Measurements from ENCODE around the gene TH. TPM values are rescaled to one million over a fixed set of nuclear protein-coding genes. Genes with fewer than 3 reads are reported as not detected.
A peak's percentile ranks its signal among the peaks of the same experiment; 100 is the strongest.

The TH gene
- total RNA-seq, 1 experiment from 2014 or later: not detected

DNA sequence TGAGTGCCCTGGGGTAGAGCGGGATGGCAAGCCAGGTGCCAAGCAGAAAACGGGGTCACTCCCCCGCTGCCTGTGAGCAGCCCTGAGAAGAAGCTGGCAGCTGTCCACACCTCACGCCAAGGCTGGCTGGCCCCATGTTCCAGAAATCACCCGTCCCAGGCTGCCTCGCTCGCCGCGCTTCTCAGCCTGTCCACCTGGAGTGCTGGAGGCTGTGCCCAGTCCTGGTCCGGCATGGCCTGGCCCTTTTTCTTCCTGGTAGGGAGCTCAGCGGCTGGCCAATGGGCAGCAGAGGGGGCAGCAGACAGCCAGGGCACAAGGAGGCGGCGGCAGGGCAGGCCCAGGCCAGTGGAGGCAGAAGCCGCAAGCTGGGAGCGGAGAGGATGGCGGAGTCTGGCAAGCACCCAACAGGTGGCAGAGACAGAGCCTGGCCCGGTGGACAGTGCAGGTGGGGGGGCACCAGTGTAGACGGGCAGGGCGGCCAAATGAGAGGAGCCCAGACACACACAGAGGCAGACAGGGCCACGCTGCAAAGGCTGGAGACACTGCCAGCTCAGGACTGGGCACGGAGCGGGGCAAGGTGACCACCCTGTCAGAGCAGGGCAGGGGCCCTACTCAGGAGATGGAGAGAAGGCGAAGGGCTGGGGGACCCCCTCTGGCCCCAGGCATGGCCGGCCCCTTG, 37.2 kb upstream of the TH start:
- DNase-seq (ENCODE audit: low spot score): no peak

DNA sequence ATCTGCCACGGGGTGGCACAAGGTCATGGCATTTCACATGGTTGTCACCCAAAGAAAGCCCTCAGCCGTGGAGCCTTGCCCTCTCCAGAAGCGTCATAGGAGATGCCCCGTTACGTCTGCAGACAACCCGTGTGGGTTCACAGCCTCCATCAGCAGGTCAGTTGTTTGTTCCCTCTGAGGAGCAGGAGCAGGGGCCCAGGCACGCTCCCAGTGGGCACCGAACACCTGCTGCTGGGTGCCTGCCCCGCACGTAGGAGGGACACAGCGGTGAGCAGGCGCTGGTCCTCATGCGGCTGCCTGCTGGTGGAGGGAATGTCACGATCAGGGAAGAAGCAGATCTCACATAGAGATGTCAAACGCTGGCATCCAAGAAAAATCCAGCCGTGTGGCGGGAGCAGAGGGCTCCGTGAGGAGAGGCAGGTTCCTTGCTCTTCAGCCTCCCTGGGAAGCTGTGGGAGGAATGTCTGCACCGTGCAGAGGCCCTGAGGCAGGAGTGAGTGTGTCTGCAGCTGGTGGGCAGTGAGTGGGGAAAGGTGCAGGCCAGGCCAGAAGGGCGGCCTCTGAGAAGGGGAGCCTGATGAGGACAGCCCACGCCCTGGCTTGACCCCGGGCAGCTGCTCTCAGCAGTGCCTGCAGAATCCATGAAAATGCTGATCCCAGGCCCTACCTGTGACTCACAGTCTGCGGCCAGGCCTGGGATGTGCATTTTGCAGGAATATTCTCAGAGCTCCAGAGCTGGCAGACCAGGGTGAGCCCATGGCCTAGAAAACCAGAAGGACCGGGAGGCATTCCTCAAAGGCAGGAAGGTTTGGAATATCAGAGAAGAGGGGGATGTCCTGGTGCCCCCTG, 36.4 kb upstream of the TH start:
- no peak for DNase-seq (ENCODE audit: low spot score)

DNA sequence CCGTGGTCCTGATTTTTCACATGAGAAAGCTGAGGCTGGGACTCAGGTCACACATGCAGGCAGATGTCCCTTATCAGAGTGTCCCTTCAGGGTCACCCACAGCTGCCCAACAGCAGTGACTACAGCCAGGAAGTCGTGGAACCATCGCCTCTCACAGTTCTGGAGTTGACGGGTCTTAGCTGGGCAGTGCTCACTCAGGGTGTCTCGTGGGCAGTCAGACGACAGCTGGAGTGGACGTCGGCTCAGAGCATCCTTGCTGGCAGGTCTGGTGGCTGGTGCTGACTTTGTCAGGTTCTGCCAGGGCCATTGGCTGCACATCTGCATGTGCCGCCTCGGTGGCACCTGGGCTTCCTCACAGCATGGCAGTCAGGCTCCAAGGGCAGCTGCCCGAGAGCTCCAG, 35.6 kb upstream of the TH start:
- no peak for DNase-seq (ENCODE audit: low spot score)

DNA sequence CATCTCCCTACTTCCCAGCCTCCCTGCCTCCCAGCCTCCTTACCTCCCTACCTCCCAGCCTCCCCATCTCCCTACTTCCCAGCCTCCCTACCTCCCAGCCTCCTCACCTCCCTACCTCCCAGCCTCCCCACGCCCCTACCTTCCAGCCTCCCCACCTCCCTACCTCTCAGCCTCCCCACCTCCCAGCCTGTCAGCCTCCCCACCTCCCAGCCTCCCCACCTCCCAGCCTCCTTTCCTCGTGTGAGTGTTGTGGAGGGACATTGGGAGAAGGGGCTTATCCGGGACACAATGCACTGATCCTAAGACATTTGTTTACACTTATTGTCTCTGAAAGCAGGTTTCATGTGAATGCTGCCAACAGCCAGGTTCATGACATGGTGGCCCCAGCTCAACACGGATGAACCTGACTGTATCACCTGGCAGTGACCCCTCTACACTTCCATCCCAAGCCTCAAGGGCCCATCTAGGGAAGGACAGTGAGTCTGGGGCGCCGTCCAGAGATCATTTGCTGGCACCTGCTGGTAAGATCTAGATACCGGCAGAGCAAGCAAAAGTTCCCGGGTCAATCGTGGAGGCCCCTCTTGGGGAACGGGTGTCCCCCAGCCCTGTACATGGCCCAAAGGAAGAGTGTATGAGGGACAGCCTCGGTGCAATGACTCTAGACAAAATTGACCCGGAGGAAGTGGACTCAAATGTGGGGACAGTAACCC, 34.5 kb upstream of the TH start:
- DNase-seq (ENCODE audit: low spot score): no peak

DNA sequence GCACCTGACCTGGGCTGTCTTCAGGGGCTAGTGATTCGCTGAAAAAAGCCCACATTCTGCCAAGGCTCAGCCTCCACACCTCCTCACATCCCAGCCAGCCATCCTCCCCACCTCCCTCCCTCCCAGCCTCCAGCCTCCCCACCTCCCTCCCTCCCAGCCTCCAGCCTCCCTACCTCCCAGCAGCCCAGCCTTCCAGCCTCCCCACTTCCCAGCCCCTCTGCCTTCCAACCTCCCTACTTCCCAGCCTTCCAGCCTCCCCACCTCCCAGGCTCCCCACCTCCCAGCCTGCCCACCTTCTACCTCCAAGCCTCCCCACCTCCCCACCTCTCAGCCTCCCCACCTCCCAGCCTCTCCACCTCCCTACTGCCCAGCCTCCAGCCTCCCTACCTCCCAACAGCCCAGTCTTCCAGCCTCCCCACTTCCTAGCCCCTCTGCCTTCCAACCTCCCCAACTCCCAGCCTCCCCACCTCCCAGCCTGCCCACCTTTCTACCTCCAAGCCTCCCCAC, 33.7 kb upstream of the TH start:
- no peak for DNase-seq (ENCODE audit: low spot score)

DNA sequence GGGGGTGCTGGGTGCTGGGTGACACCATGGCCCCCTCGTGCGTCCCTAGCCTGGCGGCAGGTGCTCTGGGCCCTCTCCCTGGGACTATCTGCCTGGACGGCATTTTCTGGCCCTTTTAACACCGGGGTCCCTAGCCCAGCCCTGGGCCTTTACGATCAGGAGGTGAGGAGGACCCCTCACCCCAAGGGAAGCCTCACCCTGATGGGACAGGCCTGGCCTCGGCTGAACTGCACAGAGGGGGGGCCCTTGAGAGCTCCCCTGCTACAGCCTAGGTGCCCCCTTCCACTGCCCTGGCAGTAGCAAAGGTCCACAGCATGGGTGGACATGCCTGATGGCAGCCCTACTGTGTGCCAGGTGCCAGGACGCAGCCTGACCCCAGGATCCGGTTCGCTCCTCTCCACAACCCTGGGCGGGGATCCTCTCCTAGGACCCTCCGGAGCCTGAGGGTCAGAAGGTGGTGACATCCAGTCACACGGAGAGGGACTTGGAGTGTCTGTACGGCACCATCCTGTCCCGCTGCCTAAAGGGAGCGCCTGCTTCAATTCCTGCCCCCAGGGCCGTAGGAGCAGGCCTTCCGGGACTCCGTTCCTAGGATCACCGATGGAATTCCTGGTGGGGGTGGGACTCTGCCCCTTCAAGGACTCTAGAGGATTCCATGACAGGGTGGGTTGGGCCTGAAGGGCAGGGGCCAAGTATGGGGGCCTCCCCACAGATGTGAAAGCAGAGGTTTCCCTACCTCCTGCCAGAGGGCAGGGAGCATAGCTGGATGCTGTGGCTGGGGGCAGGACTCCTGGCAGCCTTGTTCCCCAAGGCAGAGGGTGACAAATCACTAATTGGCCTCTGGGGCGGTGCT, 33.0 kb upstream of the TH start:
- DNase-seq (ENCODE audit: low spot score): no peak

DNA sequence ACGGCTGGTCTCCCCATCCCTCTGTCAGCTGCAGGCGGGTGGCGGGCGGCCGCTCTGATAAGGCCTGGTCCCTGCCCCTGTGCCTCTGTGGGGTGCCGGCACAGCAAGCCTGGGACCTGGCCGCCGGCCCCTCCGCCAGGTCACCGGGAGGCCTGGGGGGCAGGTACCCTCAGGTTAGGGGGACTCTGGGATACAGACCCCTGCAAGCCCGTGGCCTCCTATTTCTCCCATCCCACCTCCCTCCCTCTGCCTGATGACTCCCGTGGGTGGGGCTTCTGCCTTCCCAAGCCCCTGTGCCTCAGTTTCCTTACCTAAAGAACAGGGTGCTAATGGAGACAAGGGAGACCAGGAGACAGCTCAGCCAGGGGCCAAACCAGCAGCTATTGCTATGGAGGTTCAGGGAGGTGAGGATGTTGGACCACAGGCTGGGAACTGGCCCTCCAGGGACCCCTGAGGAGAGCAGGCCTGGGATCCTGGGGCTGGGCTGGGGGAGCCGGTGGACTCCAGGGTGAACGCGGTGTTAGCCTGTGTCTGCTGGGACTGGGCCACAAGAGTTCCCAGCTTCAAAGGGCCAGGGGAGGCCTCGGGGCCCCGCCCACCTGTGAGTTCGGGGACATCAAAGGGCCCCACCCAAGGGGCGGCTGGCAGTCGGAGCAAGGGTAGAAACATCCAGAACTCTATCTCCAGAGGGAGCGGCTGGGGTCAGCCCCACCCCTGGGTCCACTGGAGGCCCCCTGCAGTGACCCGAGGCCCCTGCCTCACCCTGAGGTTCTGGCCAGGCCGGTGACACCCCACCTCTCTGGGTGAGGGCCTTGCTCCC, 32.0 kb upstream of the TH start:
- no peak for DNase-seq (ENCODE audit: low spot score)

DNA sequence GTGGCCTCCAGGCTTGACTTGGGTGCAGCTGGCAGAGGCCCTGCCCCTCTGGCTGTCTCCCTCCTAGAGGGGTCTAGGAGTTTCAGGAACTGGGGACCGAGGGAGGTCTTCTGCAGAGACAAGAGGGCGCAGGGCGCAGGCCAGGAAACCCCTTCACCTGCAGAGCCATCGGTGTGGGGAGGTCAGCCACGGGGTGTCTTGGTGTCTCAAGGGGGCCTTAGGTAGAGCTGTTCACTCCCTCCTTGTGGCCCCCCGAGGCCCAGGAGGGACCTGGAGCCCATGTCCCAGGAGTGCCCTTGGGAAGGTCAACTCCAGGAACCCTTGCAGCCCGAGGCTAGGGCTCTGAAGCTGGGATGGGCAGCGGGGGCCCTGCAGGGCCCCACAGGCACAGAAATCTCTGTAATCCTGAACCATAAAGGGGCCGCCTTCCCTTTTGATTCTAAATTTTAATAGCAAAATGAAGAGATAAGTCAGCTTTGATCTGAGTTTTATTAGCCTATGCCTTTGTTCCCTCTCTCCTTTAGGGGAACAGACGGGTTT, 31.4 kb upstream of the TH start:
- DNase-seq (ENCODE audit: low spot score): no peak

DNA sequence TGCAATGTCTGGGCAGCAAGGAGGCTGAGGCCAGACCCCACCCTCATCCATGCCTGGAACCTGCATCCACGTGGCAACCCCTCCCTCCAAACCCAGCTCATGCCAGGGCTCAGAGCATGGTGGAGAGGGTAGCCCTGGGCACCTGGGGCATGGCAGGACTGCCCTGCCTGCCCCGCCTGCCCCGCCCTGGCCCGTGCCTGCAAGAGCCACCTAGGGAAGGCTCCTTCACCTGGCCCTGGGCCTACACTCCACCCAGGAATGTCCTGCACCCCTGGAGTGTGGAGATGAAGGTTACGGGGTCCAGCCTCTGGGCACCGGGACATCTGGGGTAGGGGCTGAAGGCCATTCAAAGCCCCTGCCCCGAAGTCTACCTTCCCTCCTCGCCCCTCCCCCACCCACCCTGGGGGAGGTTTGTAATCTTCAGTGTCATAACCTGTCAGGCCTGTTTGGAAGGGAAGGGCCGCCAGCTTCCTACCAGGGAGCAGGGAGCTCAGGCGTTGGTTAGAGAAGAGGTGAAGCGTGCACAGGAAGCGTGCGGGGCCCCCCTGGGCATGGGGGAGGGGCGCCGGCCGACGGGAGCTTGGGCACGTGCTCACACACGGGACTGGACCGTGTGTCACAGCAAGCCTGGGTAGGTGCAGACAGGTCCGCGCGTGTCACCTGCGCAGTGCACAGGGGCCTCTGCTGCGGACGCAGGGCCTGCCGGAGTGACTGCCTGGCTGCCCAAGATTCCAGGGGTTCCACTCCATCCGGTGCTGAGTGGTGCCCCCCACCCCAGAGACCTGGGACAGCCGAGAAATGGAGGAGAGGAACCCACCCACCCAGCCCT, 30.7 kb upstream of the TH start:
- no peak for DNase-seq (ENCODE audit: low spot score)

DNA sequence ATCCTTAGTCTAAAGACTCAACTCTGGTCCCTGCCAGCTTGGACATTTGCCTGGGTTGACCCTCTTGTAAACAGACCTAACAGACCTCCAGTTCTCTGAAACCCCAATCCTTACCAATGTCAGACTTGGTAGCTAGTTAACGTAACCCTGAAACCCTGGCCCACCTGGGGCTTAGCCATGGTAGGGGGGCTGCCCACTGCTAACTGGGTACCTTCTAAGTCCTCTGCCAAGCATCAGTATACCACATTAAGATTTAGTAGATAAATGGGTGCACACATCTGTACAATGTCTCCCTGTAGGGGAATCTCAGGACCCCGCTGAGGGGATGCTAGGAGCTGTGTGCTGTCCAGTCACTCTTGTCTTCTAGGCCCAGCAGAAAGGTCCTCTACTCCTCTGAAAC, 29.9 kb upstream of the TH start:
- DNase-seq (ENCODE audit: low spot score): no peak

DNA sequence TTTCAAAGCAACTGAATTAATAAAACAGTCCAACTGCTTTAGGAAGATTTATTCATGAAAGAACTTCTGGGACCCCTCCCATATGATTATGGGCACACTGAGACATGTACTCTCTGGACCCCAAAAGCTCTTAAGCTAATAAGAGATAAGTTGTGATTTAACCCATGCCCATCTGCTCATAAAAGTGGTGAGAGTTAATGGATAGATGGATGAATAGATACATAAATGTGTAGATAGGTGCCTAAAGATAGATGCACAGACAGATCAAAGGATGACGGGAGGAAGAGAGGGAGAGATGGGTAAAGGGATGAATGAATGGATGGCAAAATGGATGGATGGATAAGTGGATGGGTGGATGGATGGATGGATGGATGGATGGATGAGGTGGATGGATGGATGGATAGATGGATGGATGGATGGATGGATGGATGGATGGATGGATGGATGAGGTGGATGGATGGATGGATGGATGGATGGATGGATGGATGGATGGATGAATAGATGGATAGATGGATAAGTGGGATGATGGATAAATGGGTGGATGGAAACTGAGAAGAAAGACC, 29.4 kb upstream of the TH start:
- no peak for DNase-seq (ENCODE audit: low spot score)

DNA sequence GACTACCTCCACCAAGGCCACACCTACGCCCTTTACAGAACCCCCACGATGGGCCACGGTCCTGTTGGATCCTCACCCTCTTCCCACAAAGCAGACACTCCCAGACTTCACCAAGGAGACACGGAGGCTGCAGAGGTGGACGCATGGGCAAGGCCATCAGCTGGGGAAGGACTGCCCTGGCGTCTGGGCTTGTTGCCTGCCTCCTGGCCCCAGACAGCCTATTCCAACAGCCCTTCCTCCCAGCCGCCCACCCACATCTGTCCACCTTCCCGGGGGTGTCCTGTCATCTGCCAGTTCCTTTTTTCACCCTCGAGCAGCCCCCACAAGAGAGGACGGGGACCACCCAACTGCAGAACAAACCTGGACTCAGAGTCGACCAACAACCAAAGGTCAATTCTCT, 28.9 kb upstream of the TH start:
- DNase-seq (ENCODE audit: low spot score): no peak

DNA sequence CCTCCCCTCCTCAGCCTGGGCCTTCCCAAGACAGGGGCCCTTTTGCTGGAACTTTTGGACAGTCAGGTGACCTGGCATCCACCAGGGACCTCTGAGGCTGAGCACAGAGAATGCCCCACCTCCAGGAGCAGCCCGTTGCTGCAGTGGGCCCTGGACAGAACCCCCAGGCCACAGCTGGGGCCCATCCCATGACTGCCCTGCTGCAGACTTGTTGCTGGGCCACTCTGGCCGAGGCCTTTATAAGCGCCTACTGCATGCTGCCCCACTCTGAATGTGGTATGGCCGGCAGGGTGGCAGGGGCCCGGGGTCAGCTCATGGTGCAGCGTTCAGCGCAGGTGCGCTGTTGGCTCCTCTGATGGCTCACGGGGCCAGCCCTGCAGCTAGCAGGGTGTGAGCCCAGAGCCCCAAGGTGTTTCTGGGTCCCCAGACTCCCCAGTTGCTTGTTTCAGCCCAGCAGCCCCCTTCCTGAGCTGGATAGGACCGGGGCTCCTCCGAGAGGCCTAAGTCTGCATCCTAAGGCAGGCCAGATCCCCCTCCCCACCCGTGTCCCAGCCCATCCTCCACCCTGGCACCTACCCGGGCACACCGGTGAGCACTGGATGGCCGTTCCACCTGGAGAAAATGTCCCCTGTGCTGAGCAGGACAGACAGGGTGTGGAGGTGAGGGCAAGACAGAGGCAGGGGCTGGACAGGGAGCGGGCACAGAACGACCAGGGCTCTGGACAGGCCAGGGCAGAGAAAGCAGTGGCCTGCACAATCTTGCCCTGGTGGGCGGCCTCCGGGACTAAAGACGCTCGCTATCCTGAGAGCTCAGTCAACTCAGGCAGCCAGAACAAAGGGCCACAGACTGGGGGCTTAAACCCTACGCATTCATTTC, 28.1 kb upstream of the TH start:
- no peak for DNase-seq (ENCODE audit: low spot score)

DNA sequence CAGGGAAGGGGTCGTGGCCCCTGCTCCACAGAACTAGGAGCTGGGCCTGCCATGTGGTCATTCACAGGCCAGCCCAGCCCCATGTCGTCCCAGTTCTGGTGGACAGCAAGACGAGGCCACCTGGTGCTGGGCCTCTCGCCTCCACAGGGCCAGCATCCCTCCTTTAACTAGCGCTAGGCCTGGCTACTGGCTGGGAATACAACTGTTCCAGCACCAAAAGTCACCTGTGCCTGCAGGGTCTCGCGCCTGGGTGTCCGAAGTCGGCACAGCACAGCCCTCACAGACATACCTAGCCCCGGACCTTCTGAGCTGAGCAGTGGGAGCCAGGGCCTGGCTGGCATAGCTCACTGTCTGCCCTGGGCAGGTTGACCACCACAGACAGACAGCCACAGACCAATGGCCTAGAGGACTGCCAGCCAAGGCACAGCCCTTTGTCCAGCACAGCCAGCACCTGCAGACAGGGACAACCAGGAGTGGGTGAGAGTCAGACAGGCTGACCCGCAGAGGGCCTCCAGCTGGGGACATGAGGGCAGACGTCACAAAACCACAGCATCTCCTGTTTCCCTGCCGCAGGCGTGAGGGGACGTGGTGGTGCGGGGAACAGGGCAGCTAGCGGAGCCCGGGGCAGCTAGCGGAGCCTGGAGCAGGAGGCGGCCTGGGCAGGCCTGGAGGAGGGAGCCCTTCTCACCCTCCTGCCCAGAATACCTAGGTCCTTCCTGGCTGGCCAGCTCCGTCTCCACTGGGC, 27.2 kb upstream of the TH start:
- DNase-seq (ENCODE audit: low spot score): no peak

DNA sequence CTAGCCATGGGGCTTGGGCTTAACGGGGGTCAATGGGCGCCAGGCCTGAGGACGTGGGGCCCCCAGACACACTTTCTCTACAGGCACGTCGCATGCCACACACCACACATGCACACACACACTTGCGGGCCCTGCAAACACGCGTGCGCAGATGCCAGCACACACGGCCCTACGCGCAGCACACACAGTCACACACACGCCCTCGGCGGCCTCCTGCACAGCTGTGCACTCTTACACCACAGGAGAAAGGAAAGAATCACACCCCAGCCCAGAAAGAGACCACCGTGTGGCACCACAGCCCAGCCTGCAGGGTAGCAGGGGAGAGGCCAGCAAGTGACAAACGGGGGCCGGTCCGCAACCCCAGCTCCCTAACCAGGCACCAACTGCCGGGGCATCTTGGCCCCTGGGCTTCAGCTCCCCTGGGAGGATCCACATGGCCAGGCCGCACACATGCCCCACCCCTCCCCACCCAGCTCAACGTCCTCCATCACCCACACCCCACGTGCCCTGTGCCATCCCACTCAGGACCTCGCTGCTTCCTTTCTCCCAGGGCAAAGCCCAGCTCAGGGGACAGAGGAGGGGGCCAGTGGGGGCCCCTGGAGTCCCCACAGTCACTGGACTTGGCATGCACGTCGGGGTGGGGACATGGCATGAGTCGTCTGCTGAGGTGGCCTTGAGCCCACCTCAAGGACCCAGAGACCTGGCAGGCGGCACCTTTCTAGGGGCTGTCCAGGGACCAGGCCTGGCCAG, 26.3 kb upstream of the TH start:
- no peak for DNase-seq (ENCODE audit: low spot score)

DNA sequence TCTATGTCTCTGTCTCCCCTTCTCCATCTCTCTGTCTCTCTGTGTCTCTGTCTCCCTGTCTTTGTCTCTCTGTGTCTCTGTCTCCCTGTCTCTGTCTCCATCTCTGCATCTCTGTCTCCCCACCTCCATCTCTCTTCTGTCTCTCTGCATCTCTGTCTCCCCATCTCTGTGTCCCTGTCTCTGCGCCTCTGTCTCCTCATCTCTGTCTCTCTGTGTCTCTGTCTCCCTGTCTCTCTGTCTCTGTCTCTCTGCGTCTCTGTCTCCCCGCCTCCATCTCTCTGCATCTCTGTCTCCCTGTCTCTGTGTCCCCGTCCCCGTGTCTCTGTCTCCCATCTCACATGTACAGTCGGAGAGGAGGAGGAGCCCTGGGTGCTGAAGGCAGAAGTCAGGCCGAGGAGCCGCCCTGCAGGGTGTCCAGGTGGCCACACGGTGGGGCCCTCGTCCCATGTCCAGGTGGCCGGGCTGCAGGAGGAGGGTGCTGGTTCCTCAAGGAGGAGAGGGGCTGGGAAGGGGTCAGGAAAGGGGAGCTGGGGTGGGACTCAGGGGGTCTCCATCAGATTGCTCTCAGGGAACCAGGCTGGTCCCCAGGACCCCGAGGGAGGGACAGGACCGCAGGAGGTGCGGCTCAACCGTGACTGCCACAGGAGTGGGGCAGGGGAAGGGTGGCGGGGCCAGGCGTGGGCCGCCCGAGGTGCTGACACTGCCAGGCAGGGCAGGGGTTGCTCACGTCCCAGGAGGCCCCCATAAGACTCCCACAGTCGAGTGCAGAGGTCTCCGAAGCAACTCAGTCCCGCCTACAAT, 25.6 kb upstream of the TH start:
- DNase-seq (ENCODE audit: low spot score): peak; percentile 73

Measured in H4 (cell line).